Liver (tissue), 9 donors: ENCODE measurements around the gene PRMT2. TPM values are rescaled to one million over a fixed set of nuclear protein-coding genes. Genes with fewer than 3 reads are reported as not detected.

Source experiments
- DNase-seq: peaks from one replicate; pipeline ENCODE4 v3.0.0-alpha.2; 2017; ENCODE audit warnings: low spot score
- H3K27ac ChIP-seq, 2 donors: one replicate each; pipeline ENCODE4 v1.7.0; 2013; ENCODE audit warnings: inconsistent platforms in 2 of 2, low read length in 2 of 2, control low read depth in 1 of 2, low read depth in 1 of 2, mild to moderate bottlenecking in 1 of 2
- H3K27me3 ChIP-seq, 4 donors: one replicate each; pipeline versions ENCODE4 v1.6.1 to v1.7.0; 2013; ENCODE audit warnings: low read length in 3 of 4, inconsistent platforms in 1 of 4, mild to moderate bottlenecking in 1 of 4, moderate library complexity in 1 of 4; ENCODE audit not compliant: control insufficient read depth in 4 of 4, insufficient read depth in 4 of 4
- H3K36me3 ChIP-seq, 4 donors: one replicate each; pipeline versions ENCODE4 v1.6.1 to v1.7.0; 2013; ENCODE audit warnings: low read length in 3 of 4, mild to moderate bottlenecking in 3 of 4, low read depth in 1 of 4, moderate library complexity in 1 of 4; ENCODE audit not compliant: control insufficient read depth in 4 of 4, insufficient read depth in 3 of 4
- H3K4me1 ChIP-seq, 4 donors: one replicate each; pipeline versions ENCODE4 v1.6.1 to v1.7.0; 2013; ENCODE audit warnings: low read length in 3 of 4, mild to moderate bottlenecking in 3 of 4, moderate library complexity in 1 of 4; ENCODE audit not compliant: control insufficient read depth in 4 of 4, insufficient read depth in 4 of 4
- H3K4me3 ChIP-seq, 3 donors: one replicate each; pipeline versions ENCODE4 v1.6.1 to v1.7.0; 2013; ENCODE audit warnings: low read length in 3 of 3, control low read depth in 1 of 3, low read depth in 1 of 3, mild to moderate bottlenecking in 1 of 3
- H3K9ac ChIP-seq, 2 donors: one replicate each; pipeline ENCODE4 v1.7.0; 2013; ENCODE audit warnings: low read length in 2 of 2, mild to moderate bottlenecking in 2 of 2, moderate library complexity in 2 of 2, control low read depth in 1 of 2, low read depth in 1 of 2
- H3K9me3 ChIP-seq, 4 donors: one replicate each; pipeline versions ENCODE4 v1.6.1 to v1.7.0; 2013; ENCODE audit warnings: low read length in 3 of 4; ENCODE audit not compliant: control insufficient read depth in 4 of 4
- EGR1 ChIP-seq, 2 donors: IDR thresholded peaks; 2 replicates each; pipeline ENCODE4 v1.6.1; 2016 to 2018; ENCODE audit warnings: antibody characterized with exemption in 2 of 2, low read depth in 2 of 2
- FOXA1 ChIP-seq: IDR thresholded peaks from 2 replicates; pipeline ENCODE4 v1.6.1; 2016; ENCODE audit warnings: antibody characterized with exemption
- FOXA2 ChIP-seq: IDR thresholded peaks from 2 replicates; pipeline ENCODE4 v1.6.1; 2016; ENCODE audit warnings: antibody characterized with exemption
- GABPA ChIP-seq, 2 donors: IDR thresholded peaks in 1 of 2; conservative IDR thresholded peaks in 1 of 2; 2 replicates each; pipeline ENCODE4 v1.6.1; 2016; ENCODE audit warnings: antibody characterized with exemption in 2 of 2, mild to moderate bottlenecking in 1 of 2, moderate library complexity in 1 of 2
- HNF4A ChIP-seq, 2 donors: conservative IDR thresholded peaks; 2 replicates each; pipeline ENCODE4 v1.6.1; 2016; ENCODE audit warnings: antibody characterized with exemption in 2 of 2, mild to moderate bottlenecking in 2 of 2
- HNF4G ChIP-seq: IDR thresholded peaks from 2 replicates; pipeline ENCODE4 v1.6.1; 2016; ENCODE audit warnings: antibody characterized with exemption
- JUND ChIP-seq, 2 donors: IDR thresholded peaks; 2 replicates each; pipeline ENCODE4 v1.6.1; 2016; ENCODE audit warnings: antibody characterized with exemption in 2 of 2
- NR2F2 ChIP-seq: IDR thresholded peaks from 2 replicates; pipeline ENCODE4 v1.6.1; 2016; ENCODE audit warnings: antibody characterized with exemption
- RAD21 ChIP-seq, 2 donors: IDR thresholded peaks; 2 replicates each; pipeline ENCODE4 v1.6.1; 2016; ENCODE audit warnings: antibody characterized with exemption in 2 of 2, mild to moderate bottlenecking in 2 of 2
- RXRA ChIP-seq, 2 donors: IDR thresholded peaks; 2 replicates each; pipeline ENCODE4 v1.6.1; 2017 to 2018; ENCODE audit warnings: antibody characterized with exemption in 2 of 2, mild to moderate bottlenecking in 1 of 2
- SP1 ChIP-seq: IDR thresholded peaks from 2 replicates; pipeline ENCODE4 v1.6.1; 2018; ENCODE audit warnings: antibody characterized with exemption, mild to moderate bottlenecking
- TAF1 ChIP-seq: conservative IDR thresholded peaks from 2 replicates; pipeline ENCODE4 v1.6.1; 2016; ENCODE audit warnings: antibody characterized with exemption, mild to moderate bottlenecking
- YY1 ChIP-seq: IDR thresholded peaks from 2 replicates; pipeline ENCODE4 v1.6.1; 2016; ENCODE audit warnings: antibody characterized with exemption, mild to moderate bottlenecking
- WGBS: extraction: QIAGEN DNeasy Blood & Tissue Kit; methylation state at CpG from one replicate; pipeline ENCODE4 v1.1.7; 2013; 5-methylcytosine and 5-hydroxymethylcytosine counted together
- polyA plus RNA-seq, 2 donors: library from polyadenylated mRNA; stranded (reverse) in 1 of 2; unstranded in 1 of 2; fragments of 200-250 nt in 1 of 2; fragments of >200 nt in 1 of 2; fragmentation: Nextera tagmentation in 1 of 2; extraction: Ambion mirVana in 1 of 2; gene quantifications; one replicate each; pipeline versions ENCODE4 v1.2.1 to v1.2.3, GENCODE V29; 2013 to 2015
- total RNA-seq, 2 donors: library from RNA; depleted of rRNA; stranded (reverse); fragments of >200 nt; gene quantifications; one replicate each; pipeline ENCODE4 v1.2.3, GENCODE V29; 2014
- TF ChIP-seq, protein P1 (sequence below): IDR thresholded peaks from 2 replicates; pipeline ENCODE4 v1.6.1; 2016; ENCODE audit warnings: antibody characterized with exemption
- TF ChIP-seq, protein P2 (sequence below): IDR thresholded peaks from 2 replicates; pipeline ENCODE4 v1.6.1; 2016; ENCODE audit warnings: antibody characterized with exemption
- TF ChIP-seq, protein P3 (sequence below): IDR thresholded peaks from 2 replicates; pipeline ENCODE4 v1.6.1; 2016; ENCODE audit warnings: antibody characterized with exemption, mild to moderate bottlenecking
- TF ChIP-seq, protein P4 (sequence below): IDR thresholded peaks from 2 replicates; pipeline ENCODE4 v1.6.1; 2016; ENCODE audit warnings: antibody characterized with exemption
- TF ChIP-seq, protein P5 (sequence below): fragments of 150-350 bp; IDR thresholded peaks from 2 replicates; pipeline ENCODE4 v1.5.1; 2017; ENCODE audit warnings: improper control_type of control experiment, low read depth, low read length; ENCODE audit not compliant: missing input control
- donor health status: healthy.
- donor health status: healthy.
- donor health status: healthy.
- donor health status: healthy.
- donor health status: healthy.

The PRMT2 gene
- total and polyA plus RNA-seq, 4 donors = 17.9 to 29.2 (median 23.2) TPM

DNA sequence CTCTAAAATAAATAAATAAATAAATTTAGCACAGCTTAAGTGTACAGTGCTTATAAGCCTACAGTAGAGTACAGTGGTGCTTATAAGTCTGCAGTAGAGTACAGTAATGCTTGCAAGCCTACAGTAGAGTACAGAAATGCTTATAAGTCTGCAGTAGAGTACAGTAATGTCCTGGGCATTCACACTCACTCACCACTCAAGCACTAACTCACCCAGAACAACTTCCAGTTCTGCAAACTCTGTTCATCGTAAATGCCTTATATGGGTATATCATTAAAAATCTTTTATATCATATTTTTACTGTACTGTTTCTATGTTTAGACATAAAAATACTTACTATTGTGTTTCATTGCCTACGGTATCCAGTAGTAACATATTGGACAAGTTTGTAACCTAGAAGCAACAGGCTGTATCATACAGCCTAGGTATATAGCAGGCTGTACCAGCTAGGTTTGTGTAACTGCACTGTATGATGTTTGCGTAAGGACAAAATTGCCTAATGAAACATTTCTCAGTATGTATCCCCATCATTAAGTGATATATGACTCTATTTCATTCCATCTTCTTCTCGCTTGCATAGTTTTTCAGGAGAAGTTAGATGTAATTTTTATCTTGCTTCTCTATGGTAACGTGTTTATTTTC is 16.6 kb upstream of the PRMT2 start:
- Histone ChIP-seq H3K27ac (no peak overlapping the region), H3K4me3 (no peak overlapping the region), H3K9ac (no peak overlapping the region), H3K36me3 (no peaks in the 10 kb centered on the region), H3K4me1 (no peaks in the 10 kb centered on the region), H3K27me3 (peaks cover 0 to 3% (median 0%) of the 10 kb centered on the region in 4 donors), H3K9me3 (no peaks in the 10 kb centered on the region)
- no peak for DNase-seq
- TF ChIP-seq, protein P1, sequence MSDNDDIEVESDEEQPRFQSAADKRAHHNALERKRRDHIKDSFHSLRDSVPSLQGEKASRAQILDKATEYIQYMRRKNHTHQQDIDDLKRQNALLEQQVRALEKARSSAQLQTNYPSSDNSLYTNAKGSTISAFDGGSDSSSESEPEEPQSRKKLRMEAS = no peak
- TF ChIP-seq GABPA (IDR thresholded peaks at IDR 0.05 in 1 of 2, conservative IDR thresholded peaks at IDR 0.05 in 1 of 2) (no peak), FOXA1 (no peak), YY1 (no peak), TAF1 (no peak), EGR1 (IDR thresholded peaks at IDR 0.05; ENCODE audit: low read depth in 2 of 2) (no peak), RXRA (IDR thresholded peaks at IDR 0.05) (no peak), FOXA2 (no peak), RAD21 (IDR thresholded peaks at IDR 0.05) (no peak), NR2F2 (no peak), JUND (IDR thresholded peaks at IDR 0.05) (no peak)
- TF ChIP-seq, protein P2, sequence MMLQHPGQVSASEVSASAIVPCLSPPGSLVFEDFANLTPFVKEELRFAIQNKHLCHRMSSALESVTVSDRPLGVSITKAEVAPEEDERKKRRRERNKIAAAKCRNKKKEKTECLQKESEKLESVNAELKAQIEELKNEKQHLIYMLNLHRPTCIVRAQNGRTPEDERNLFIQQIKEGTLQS = no peak
- TF ChIP-seq, protein P3, sequence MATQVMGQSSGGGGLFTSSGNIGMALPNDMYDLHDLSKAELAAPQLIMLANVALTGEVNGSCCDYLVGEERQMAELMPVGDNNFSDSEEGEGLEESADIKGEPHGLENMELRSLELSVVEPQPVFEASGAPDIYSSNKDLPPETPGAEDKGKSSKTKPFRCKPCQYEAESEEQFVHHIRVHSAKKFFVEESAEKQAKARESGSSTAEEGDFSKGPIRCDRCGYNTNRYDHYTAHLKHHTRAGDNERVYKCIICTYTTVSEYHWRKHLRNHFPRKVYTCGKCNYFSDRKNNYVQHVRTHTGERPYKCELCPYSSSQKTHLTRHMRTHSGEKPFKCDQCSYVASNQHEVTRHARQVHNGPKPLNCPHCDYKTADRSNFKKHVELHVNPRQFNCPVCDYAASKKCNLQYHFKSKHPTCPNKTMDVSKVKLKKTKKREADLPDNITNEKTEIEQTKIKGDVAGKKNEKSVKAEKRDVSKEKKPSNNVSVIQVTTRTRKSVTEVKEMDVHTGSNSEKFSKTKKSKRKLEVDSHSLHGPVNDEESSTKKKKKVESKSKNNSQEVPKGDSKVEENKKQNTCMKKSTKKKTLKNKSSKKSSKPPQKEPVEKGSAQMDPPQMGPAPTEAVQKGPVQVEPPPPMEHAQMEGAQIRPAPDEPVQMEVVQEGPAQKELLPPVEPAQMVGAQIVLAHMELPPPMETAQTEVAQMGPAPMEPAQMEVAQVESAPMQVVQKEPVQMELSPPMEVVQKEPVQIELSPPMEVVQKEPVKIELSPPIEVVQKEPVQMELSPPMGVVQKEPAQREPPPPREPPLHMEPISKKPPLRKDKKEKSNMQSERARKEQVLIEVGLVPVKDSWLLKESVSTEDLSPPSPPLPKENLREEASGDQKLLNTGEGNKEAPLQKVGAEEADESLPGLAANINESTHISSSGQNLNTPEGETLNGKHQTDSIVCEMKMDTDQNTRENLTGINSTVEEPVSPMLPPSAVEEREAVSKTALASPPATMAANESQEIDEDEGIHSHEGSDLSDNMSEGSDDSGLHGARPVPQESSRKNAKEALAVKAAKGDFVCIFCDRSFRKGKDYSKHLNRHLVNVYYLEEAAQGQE = no peak
- 88% methylated on average over 5 of the region's 5 CpGs for WGBS

DNA sequence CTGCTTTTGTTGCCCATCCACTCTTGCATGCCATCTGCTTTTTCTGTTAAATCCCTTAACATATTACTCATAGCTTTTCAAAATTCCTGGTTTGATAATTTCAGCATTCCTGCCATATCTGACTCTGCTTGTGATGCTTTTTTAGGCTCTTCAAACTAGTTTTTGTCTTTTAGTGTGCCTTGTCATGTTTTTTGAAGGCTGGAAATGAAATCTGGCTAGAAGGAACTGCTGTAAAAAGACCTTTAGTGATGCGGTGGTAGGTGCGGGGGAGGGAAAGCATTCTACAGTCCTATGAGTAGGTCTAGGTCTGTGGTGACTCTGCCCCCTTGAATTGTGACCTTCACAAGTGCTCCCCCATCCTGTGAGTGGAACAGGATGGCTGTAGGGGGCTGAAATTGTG is 15.6 kb upstream of the PRMT2 start:
- Histone ChIP-seq H3K4me1 (no peaks in the 10 kb centered on the region), H3K9me3 (no peaks in the 10 kb centered on the region), H3K9ac (no peak overlapping the region), H3K4me3 (no peak overlapping the region), H3K27ac (no peak overlapping the region), H3K27me3 (peaks cover 0 to 3% (median 0%) of the 10 kb centered on the region in 4 donors), H3K36me3 (no peaks in the 10 kb centered on the region)
- TF ChIP-seq RXRA (IDR thresholded peaks at IDR 0.05) (no peak), GABPA (IDR thresholded peaks at IDR 0.05 in 1 of 2, conservative IDR thresholded peaks at IDR 0.05 in 1 of 2) (no peak), EGR1 (IDR thresholded peaks at IDR 0.05; ENCODE audit: low read depth in 2 of 2) (no peak), TAF1 (no peak), JUND (IDR thresholded peaks at IDR 0.05) (no peak), HNF4A (conservative IDR thresholded peaks at IDR 0.05) (no peak), FOXA2 (no peak), YY1 (no peak), FOXA1 (no peak), NR2F2 (no peak), RAD21 (IDR thresholded peaks at IDR 0.05) (no peak), HNF4G (no peak), SP1 (no peak)
- TF ChIP-seq, protein P4, sequence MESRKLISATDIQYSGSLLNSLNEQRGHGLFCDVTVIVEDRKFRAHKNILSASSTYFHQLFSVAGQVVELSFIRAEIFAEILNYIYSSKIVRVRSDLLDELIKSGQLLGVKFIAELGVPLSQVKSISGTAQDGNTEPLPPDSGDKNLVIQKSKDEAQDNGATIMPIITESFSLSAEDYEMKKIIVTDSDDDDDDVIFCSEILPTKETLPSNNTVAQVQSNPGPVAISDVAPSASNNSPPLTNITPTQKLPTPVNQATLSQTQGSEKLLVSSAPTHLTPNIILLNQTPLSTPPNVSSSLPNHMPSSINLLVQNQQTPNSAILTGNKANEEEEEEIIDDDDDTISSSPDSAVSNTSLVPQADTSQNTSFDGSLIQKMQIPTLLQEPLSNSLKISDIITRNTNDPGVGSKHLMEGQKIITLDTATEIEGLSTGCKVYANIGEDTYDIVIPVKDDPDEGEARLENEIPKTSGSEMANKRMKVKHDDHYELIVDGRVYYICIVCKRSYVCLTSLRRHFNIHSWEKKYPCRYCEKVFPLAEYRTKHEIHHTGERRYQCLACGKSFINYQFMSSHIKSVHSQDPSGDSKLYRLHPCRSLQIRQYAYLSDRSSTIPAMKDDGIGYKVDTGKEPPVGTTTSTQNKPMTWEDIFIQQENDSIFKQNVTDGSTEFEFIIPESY = no peak
- TF ChIP-seq, protein P3 = no peak
- TF ChIP-seq, protein P1 = no peak
- TF ChIP-seq, protein P5, sequence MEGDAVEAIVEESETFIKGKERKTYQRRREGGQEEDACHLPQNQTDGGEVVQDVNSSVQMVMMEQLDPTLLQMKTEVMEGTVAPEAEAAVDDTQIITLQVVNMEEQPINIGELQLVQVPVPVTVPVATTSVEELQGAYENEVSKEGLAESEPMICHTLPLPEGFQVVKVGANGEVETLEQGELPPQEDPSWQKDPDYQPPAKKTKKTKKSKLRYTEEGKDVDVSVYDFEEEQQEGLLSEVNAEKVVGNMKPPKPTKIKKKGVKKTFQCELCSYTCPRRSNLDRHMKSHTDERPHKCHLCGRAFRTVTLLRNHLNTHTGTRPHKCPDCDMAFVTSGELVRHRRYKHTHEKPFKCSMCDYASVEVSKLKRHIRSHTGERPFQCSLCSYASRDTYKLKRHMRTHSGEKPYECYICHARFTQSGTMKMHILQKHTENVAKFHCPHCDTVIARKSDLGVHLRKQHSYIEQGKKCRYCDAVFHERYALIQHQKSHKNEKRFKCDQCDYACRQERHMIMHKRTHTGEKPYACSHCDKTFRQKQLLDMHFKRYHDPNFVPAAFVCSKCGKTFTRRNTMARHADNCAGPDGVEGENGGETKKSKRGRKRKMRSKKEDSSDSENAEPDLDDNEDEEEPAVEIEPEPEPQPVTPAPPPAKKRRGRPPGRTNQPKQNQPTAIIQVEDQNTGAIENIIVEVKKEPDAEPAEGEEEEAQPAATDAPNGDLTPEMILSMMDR = no peak
- TF ChIP-seq, protein P2 = no peak
- WGBS = 88% methylated on average over 2 of the region's 2 CpGs
- no peak for DNase-seq
